ENCODE measurements around the gene KCNIP1. TPM values are rescaled to one million over a fixed set of nuclear protein-coding genes. Genes with fewer than 3 reads are reported as not detected.

KCNIP1 gene
- polyA plus RNA-seq, 1 of the 3 experiments (the other 2 are of a cell fraction), result 1.3 TPM

DNA sequence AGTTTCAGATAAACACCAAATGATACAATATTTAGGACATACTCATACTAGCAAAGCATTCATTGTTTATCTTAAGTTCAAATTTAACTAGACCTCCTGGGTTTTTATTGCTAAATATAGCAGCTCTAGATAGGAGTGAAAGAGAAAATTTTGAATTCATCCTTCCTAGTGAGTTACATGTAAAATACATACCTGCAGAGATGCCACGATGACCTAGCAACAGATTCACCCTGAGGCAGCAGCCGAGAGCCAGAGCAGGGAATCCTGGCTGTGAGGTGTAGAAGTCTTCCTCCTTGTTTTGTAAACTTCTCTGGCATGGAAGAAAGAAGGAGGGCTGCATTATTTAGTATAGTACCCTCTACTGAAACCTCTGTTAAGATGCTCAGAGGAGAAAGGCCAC, 253.8 kb downstream of the KCNIP1 start:
- H3K9ac ChIP-seq, result no peak overlapping the region
- H3K36me3 ChIP-seq (replicated peaks in 1 of 2; ENCODE audit: control insufficient read depth in 1 of 2, insufficient read depth in 2 of 2, low read length in 1 of 2), result no peaks in the 10 kb centered on the region
- no peaks in the 10 kb centered on the region; the same call in 1 of the 2 replicates for H3K27me3 ChIP-seq (ENCODE audit: insufficient read depth)
- ChIA-PET CTCF (interaction anchor here (3.2 kb wide), 1 partner anchor 13 kb away, joined by 19 read pairs; no protein-coding TSS in a partner anchor), POLR2A (no interaction called here)
- TF ChIP-seq NFIC (IDR thresholded peaks at IDR 0.05; ENCODE audit: borderline replicate concordance) (no peak), MEF2A (IDR thresholded peaks at IDR 0.05; ENCODE audit: borderline replicate concordance, low read depth) (no peak), FOXM1 (IDR thresholded peaks at IDR 0.05; ENCODE audit: low read depth) (no peak), RCOR1 (IDR thresholded peaks at IDR 0.05; ENCODE audit: low read length) (no peak), RFX5 (IDR thresholded peaks at IDR 0.05; ENCODE audit: low read length) (no peak), EP300 (IDR thresholded peaks at IDR 0.05; ENCODE audit: borderline replicate concordance in 1 of 2, low read depth in 1 of 2, low read length in 1 of 2) (no peak), YY1 (IDR thresholded peaks at IDR 0.05; ENCODE audit: low read depth) (no peak), GATA2 (CRISPR knock-in tag; IDR thresholded peaks at IDR 0.05) (no peak), POLR2AphosphoS5 (IDR thresholded peaks at IDR 0.05; ENCODE audit: low read depth, low read length) (no peak), EZH2phosphoT487 (IDR thresholded peaks at IDR 0.05; ENCODE audit: borderline replicate concordance, low read depth) (no peak), TAF1 (IDR thresholded peaks at IDR 0.05; ENCODE audit: borderline replicate concordance, low read depth, low read length) (no peak)
- TF ChIP-seq, protein P1, sequence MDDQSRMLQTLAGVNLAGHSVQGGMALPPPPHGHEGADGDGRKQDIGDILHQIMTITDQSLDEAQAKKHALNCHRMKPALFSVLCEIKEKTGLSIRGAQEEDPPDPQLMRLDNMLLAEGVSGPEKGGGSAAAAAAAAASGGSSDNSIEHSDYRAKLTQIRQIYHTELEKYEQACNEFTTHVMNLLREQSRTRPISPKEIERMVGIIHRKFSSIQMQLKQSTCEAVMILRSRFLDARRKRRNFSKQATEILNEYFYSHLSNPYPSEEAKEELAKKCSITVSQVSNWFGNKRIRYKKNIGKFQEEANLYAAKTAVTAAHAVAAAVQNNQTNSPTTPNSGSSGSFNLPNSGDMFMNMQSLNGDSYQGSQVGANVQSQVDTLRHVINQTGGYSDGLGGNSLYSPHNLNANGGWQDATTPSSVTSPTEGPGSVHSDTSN (IDR thresholded peaks at IDR 0.05), result no peak
- TF ChIP-seq, protein P2, sequence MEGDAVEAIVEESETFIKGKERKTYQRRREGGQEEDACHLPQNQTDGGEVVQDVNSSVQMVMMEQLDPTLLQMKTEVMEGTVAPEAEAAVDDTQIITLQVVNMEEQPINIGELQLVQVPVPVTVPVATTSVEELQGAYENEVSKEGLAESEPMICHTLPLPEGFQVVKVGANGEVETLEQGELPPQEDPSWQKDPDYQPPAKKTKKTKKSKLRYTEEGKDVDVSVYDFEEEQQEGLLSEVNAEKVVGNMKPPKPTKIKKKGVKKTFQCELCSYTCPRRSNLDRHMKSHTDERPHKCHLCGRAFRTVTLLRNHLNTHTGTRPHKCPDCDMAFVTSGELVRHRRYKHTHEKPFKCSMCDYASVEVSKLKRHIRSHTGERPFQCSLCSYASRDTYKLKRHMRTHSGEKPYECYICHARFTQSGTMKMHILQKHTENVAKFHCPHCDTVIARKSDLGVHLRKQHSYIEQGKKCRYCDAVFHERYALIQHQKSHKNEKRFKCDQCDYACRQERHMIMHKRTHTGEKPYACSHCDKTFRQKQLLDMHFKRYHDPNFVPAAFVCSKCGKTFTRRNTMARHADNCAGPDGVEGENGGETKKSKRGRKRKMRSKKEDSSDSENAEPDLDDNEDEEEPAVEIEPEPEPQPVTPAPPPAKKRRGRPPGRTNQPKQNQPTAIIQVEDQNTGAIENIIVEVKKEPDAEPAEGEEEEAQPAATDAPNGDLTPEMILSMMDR (IDR thresholded peaks at IDR 0.05), result no peak
- TF ChIP-seq, protein P3, sequence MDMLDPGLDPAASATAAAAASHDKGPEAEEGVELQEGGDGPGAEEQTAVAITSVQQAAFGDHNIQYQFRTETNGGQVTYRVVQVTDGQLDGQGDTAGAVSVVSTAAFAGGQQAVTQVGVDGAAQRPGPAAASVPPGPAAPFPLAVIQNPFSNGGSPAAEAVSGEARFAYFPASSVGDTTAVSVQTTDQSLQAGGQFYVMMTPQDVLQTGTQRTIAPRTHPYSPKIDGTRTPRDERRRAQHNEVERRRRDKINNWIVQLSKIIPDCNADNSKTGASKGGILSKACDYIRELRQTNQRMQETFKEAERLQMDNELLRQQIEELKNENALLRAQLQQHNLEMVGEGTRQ (IDR thresholded peaks at IDR 0.05; ENCODE audit: borderline replicate concordance, low read depth, low read length), result no peak
- TF ChIP-seq, protein P4, sequence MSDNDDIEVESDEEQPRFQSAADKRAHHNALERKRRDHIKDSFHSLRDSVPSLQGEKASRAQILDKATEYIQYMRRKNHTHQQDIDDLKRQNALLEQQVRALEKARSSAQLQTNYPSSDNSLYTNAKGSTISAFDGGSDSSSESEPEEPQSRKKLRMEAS (IDR thresholded peaks at IDR 0.05; ENCODE audit: low read depth), result no peak
- TF ChIP-seq, protein P5, sequence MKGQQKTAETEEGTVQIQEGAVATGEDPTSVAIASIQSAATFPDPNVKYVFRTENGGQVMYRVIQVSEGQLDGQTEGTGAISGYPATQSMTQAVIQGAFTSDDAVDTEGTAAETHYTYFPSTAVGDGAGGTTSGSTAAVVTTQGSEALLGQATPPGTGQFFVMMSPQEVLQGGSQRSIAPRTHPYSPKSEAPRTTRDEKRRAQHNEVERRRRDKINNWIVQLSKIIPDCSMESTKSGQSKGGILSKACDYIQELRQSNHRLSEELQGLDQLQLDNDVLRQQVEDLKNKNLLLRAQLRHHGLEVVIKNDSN (IDR thresholded peaks at IDR 0.05; ENCODE audit: borderline replicate concordance, low read depth), result no peak
- DNase-seq, result no peak
- peaks cover 0 to 18% of the 10 kb centered on the region in 2 experiments; a peak in 1 of 4 replicates for H3K4me1 ChIP-seq (ENCODE audit: control insufficient read depth in 1 of 2, insufficient read depth in 2 of 2, low read depth in 1 of 2, low read length in 1 of 2)
- H4K20me1 ChIP-seq (ENCODE audit: insufficient read depth), result no peaks in the 10 kb centered on the region
- no peaks in the 10 kb centered on the region for H3F3A ChIP-seq (replicated peaks; ENCODE audit: insufficient read depth)
- H3K27ac ChIP-seq (ENCODE audit: low read depth in 2 of 2, low read length in 1 of 2), result no peak overlapping the region
- no peaks in the 10 kb centered on the region for H3K9me2 ChIP-seq
- H3K79me2 ChIP-seq (ENCODE audit: insufficient read depth), result no peaks in the 10 kb centered on the region
- no peak overlapping the region for H3K4me3 ChIP-seq (ENCODE audit: low read depth in 2 of 2, low read length in 1 of 2)
- no peak overlapping the region for H3K4me2 ChIP-seq
- no peaks in the 10 kb centered on the region for H3K9me3 ChIP-seq
- no peak overlapping the region for H2AFZ ChIP-seq (ENCODE audit: low read depth)
- 21% methylated on average over 2 of the region's 2 CpGs for WGBS (ENCODE audit: low lambda C conversion rate)

Measured in SK-N-SH (cell line).